GM12892 (cell line): ENCODE measurements around the gene IMPG1.

Experiments
- POLR2A ChIP-seq: IDR thresholded peaks from 2 replicates; pipeline ENCODE4 v1.6.1; 2011; ENCODE audit warnings: low read depth, low read length, control low read depth
- POLR2AphosphoS5 ChIP-seq: IDR thresholded peaks from 2 replicates; pipeline ENCODE4 v1.6.1; 2011; ENCODE audit warnings: low read depth, low read length, control low read depth
- TAF1 ChIP-seq: IDR thresholded peaks from 2 replicates; pipeline ENCODE4 v1.6.1; 2011; ENCODE audit warnings: low read depth, mild to moderate bottlenecking, control low read depth, low read length, borderline replicate concordance

- TF ChIP-seq POLR2A (no peak), POLR2AphosphoS5 (no peak), TAF1 (no peak)
Observed at GRCh38 chr6:75970093-75970492, 102.4 kb downstream of the IMPG1 start.
